Suprapubic skin (tissue), 4 donors: ENCODE data around the gene FANCG. TPM values are rescaled to one million over a fixed set of nuclear protein-coding genes. Genes with fewer than 3 reads are reported as not detected.

Experiments used
- DNase-seq, 2 donors: peaks; one replicate each; pipeline ENCODE4 v3.0.0-alpha.2; 2019; ENCODE audit warnings: low spot score in 2 of 2
- H3K27ac ChIP-seq: fragments of 200-600 bp; sonication (generic); one replicate; pipeline ENCODE4 v1.5.1; 2019
- H3K27me3 ChIP-seq: fragments of 200-600 bp; sonication (generic); one replicate; pipeline ENCODE4 v1.5.1; 2019
- H3K36me3 ChIP-seq: fragments of 200-600 bp; sonication (generic); one replicate; pipeline ENCODE4 v1.5.1; 2019
- H3K4me1 ChIP-seq: fragments of 200-600 bp; sonication (generic); one replicate; pipeline ENCODE4 v1.5.1; 2019
- H3K4me3 ChIP-seq: fragments of 200-600 bp; sonication (generic); one replicate; pipeline ENCODE4 v1.5.1; 2019; ENCODE audit warnings: mild to moderate bottlenecking
- H3K9me3 ChIP-seq: fragments of 200-600 bp; sonication (generic); one replicate; pipeline ENCODE4 v1.5.1; 2019
- CTCF ChIP-seq, 2 donors: fragments of 200-600 bp in 1 of 2; fragments of 450-650 bp in 1 of 2; sonication (generic) in 1 of 2; IDR thresholded peaks; one replicate each; pipeline ENCODE4 v1.5.1; 2016 to 2019; ENCODE audit warnings: antibody characterized with exemption in 2 of 2, mild to moderate bottlenecking in 1 of 2, moderate library complexity in 1 of 2
- EP300 ChIP-seq: sonication (generic); formaldehyde crosslinking; IDR thresholded peaks from one replicate; pipeline ENCODE4 v1.6.1; 2017; ENCODE audit warnings: antibody characterized with exemption
- POLR2A ChIP-seq, 2 donors: fragments of 450-650 bp; IDR thresholded peaks; one replicate each; pipeline ENCODE4 v1.6.1; 2017; ENCODE audit warnings: antibody characterized with exemption in 2 of 2, mild to moderate bottlenecking in 2 of 2, moderate library complexity in 2 of 2
- POLR2AphosphoS5 ChIP-seq, 3 donors: sonication (generic); formaldehyde crosslinking; IDR thresholded peaks; one replicate each; pipeline ENCODE4 v1.6.1; 2017; ENCODE audit warnings: antibody characterized with exemption in 3 of 3
- WGBS: methylation state at CpG from one replicate; pipeline ENCODE4 v1.1.5; 2018; 5-methylcytosine and 5-hydroxymethylcytosine counted together
- total RNA-seq, 4 donors: library from RNA; depleted of rRNA; stranded (reverse); fragments of >200 nt; gene quantifications; one replicate each; pipeline ENCODE4 v1.1.0, GENCODE V29; 2016

FANCG gene
- total RNA-seq, 4 donors from 2014 or later, result 24.2 to 39.7 (median 28.3) TPM

GRCh38 chr9:35104586-35104985 is 24.8 kb upstream of the FANCG start:
- DNase-seq, result no peak
- Histone ChIP-seq H3K4me1 (peaks cover 29% of the 10 kb centered on the region), H3K27me3 (no peaks in the 10 kb centered on the region), H3K27ac (no peak overlapping the region), H3K4me3 (no peak overlapping the region), H3K36me3 (peaks cover 61% of the 10 kb centered on the region), H3K9me3 (no peaks in the 10 kb centered on the region)
- TF ChIP-seq CTCF (IDR thresholded peaks at IDR 0.05) (no peak), POLR2AphosphoS5 (IDR thresholded peaks at IDR 0.05) (no peak), EP300 (no peak), POLR2A (IDR thresholded peaks at IDR 0.05) (no peak)
- 83% methylated on average over 4 of the region's 4 CpGs for WGBS

- no peaks in the 10 kb centered on the region for H3K9me3 ChIP-seq
- WGBS, result 30% methylated on average over 5 of the region's 5 CpGs
- H3K4me3 ChIP-seq, result peak overlapping the region; percentile 79
- peak overlapping the region; percentile 87 for H3K27ac ChIP-seq
- no peak for TF ChIP-seq POLR2AphosphoS5 (IDR thresholded peaks at IDR 0.05)
- TF ChIP-seq CTCF (IDR thresholded peaks at IDR 0.05), result no peak
- TF ChIP-seq EP300, result no peak
- TF ChIP-seq POLR2A (IDR thresholded peaks at IDR 0.05), result no peak
- no peaks in the 10 kb centered on the region for H3K27me3 ChIP-seq
- peaks cover 63% of the 10 kb centered on the region for H3K36me3 ChIP-seq
- no peak for DNase-seq
- H3K4me1 ChIP-seq, result peaks cover 25% of the 10 kb centered on the region
Observed at GRCh38 chr9:35103660-35104191, 24.0 kb upstream of the FANCG start.

DNA sequence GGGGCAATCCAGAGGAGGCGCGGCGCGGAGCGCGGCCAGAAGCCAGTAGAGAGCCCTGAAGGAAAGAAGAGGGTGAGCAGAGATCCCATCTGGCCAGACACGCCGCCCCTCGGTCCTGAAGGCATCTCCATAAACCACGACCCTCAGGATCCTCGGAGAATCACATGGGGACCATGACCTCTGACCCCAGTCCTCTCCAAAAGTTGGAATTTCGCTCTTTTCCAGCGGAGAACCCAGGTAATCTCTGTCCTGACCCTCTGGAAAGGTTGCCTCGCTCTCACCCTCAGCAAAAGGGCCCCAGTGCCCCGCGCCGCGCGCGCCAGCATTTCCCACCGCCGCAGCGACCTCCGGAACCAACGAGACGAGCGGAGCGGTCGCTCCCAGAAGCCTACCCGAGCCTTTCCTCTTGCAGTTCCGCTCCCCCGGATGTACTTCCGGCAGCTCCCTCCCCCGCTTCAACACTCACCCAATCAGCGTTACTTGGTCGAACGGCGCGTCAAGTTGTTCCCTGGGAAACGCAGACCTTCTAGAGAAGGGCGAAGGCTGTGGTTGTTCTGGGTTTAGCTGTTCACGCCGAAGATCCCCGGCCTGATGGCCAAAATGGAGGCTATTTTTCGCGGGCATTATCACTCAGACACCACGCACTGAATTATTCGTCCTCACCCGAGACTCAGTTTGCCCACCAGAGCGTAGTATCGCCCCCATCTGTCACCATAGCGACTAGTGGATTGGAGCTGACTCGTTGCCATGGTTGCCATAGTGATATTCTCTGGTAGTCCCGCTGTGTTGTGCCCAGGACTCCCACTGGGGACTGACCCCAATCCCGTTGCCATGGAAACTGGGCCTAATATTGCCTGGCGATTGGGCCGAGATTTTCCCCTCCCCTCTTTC is 23.3 kb upstream of the FANCG start, which contains the start of gene STOML2:
Gene STOML2 (minus strand): TSS at position 363 of the 891 bp plus-strand sequence. CDS start 37 bp downstream, at position 326.
- peaks cover 56% of the 10 kb centered on the region for H3K36me3 ChIP-seq
- H3K27me3 ChIP-seq, result no peaks in the 10 kb centered on the region
- H3K27ac ChIP-seq, result peak within 1 kb of the TSS; percentile 87
- under 1% methylated on average over 51 of the region's 57 CpGs for WGBS
- TF ChIP-seq POLR2A (IDR thresholded peaks at IDR 0.05), result peak in 1 of 2 donors; percentile 48
- TF ChIP-seq POLR2AphosphoS5 (IDR thresholded peaks at IDR 0.05), result peak in 2 of 3 donors; percentile 58 to 80
- TF ChIP-seq CTCF (IDR thresholded peaks at IDR 0.05), result no peak
- no peak for TF ChIP-seq EP300
- peak; percentile 97 to 98 for DNase-seq
- no peaks in the 10 kb centered on the region for H3K9me3 ChIP-seq
- H3K4me3 ChIP-seq, result peak within 1 kb of the TSS; percentile 79
- peaks cover 25% of the 10 kb centered on the region for H3K4me1 ChIP-seq

DNA sequence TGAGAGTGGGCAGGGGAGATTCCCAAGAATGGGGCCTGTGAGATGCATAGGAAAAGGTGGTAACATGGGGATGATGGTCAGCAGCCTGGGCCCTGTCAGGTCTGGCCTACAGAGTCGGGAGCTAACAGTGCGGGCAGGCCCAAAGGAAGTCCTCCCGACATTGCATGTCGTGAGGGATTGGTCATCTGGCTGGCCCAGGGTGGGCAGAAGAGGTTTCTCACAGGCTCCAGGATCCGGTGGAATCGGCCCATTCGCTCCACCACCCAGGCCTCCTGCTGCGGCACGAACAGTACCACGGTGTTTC is 22.7 kb upstream of the FANCG start:
- H3K9me3 ChIP-seq, result no peaks in the 10 kb centered on the region
- peaks cover 25% of the 10 kb centered on the region for H3K4me1 ChIP-seq
- TF ChIP-seq POLR2A (IDR thresholded peaks at IDR 0.05), result no peak
- TF ChIP-seq POLR2AphosphoS5 (IDR thresholded peaks at IDR 0.05), result no peak
- no peak for TF ChIP-seq CTCF (IDR thresholded peaks at IDR 0.05)
- TF ChIP-seq EP300, result no peak
- DNase-seq, result no peak
- WGBS, result 4% methylated on average over 10 of the region's 10 CpGs
- peak overlapping the region; percentile 87 for H3K27ac ChIP-seq
- H3K36me3 ChIP-seq, result peaks cover 50% of the 10 kb centered on the region
- no peaks in the 10 kb centered on the region for H3K27me3 ChIP-seq
- peak overlapping the region; percentile 79 for H3K4me3 ChIP-seq

DNA sequence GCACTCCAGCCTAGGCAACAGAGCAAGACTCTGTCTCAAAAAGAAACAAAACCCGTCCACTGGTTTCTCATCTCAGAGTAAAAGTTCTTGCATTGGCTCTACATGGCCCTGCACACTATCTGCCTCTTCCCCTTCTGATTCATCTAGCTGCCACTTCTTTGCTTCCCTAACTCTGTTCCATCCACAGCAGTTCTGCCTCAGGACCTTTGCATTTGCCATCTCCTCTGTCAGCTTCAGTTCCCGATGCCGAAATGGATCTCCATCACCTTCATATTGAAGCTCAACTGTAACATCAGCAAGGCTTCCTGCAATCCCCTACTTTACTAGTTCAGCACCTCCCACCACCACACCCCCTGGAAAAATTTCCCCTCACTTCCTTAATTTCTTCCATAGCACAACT is 17.8 kb upstream of the FANCG start:
- H3K27me3 ChIP-seq, result no peaks in the 10 kb centered on the region
- H3K9me3 ChIP-seq, result no peaks in the 10 kb centered on the region
- WGBS, result 88% methylated on average over 3 of the region's 3 CpGs
- DNase-seq, result no peak
- no peak overlapping the region for H3K27ac ChIP-seq
- peaks cover 38% of the 10 kb centered on the region for H3K36me3 ChIP-seq
- no peak overlapping the region for H3K4me3 ChIP-seq
- TF ChIP-seq EP300 (no peak), CTCF (IDR thresholded peaks at IDR 0.05) (no peak), POLR2AphosphoS5 (IDR thresholded peaks at IDR 0.05) (no peak), POLR2A (IDR thresholded peaks at IDR 0.05) (no peak)
- H3K4me1 ChIP-seq, result peaks cover 33% of the 10 kb centered on the region
